HEK293T (cell line): ENCODE measurements around the gene LEAP2.

Experiments used
- CTCF ChIA-PET: fragments of 350-600 bp; formaldehyde crosslinking; extraction: SDS; loops from one replicate; lab custom pipeline; 2021; ENCODE audit warnings: antibody characterized with exemption, inconsistent platforms; lab: Yijun Ruan, JAX
- POLR2A ChIA-PET: fragments of 350-600 bp; formaldehyde crosslinking; extraction: SDS; loops from one replicate; lab custom pipeline; 2020; ENCODE audit warnings: antibody characterized with exemption, inconsistent platforms; lab: Yijun Ruan, JAX
- DNase-seq: peaks from one replicate; pipeline ENCODE4 v3.0.0; 2012; ENCODE audit warnings: mixed read lengths; ENCODE audit errors: extremely low spot score
- ARNT ChIP-seq: fragments of 450-650 bp; IDR thresholded peaks from 2 replicates; pipeline ENCODE4 v1.6.1; 2017; ENCODE audit warnings: mild to moderate bottlenecking
- BHLHE40 ChIP-seq: fragments of 450-650 bp; IDR thresholded peaks from 2 replicates; pipeline ENCODE4 v1.6.1; 2016; ENCODE audit warnings: mild to moderate bottlenecking, moderate library complexity, borderline replicate concordance
- CTBP1 ChIP-seq: fragments of 450-650 bp; IDR thresholded peaks from 2 replicates; pipeline ENCODE4 v1.6.1; 2016; ENCODE audit warnings: borderline replicate concordance
- ELF4 ChIP-seq: fragments of 450-650 bp; IDR thresholded peaks from 2 replicates; pipeline ENCODE4 v1.6.1; 2017; ENCODE audit warnings: antibody characterized with exemption
- FOXA1 ChIP-seq: fragments of 450-650 bp; IDR thresholded peaks from 2 replicates; pipeline ENCODE4 v1.6.1; 2016; ENCODE audit warnings: mild to moderate bottlenecking
- FOXK2 ChIP-seq: fragments of 450-650 bp; IDR thresholded peaks from 2 replicates; pipeline ENCODE4 v1.6.1; 2016; ENCODE audit warnings: mild to moderate bottlenecking
- FOXM1 ChIP-seq: fragments of 450-650 bp; IDR thresholded peaks from 2 replicates; pipeline ENCODE4 v1.6.1; 2017; ENCODE audit warnings: mild to moderate bottlenecking, borderline replicate concordance
- HDGF ChIP-seq: fragments of 450-650 bp; IDR thresholded peaks from 2 replicates; pipeline ENCODE4 v1.6.1; 2017; ENCODE audit warnings: antibody characterized with exemption, borderline replicate concordance
- L3MBTL2 ChIP-seq: fragments of 450-650 bp; conservative IDR thresholded peaks from 2 replicates; pipeline ENCODE4 v1.6.1; 2016; ENCODE audit warnings: mild to moderate bottlenecking
- LEF1 ChIP-seq: fragments of 450-650 bp; IDR thresholded peaks from 2 replicates; pipeline ENCODE4 v1.6.1; 2017; ENCODE audit warnings: mild to moderate bottlenecking, borderline replicate concordance
- NFRKB ChIP-seq: fragments of 450-650 bp; IDR thresholded peaks from 2 replicates; pipeline ENCODE4 v1.6.1; 2016; ENCODE audit warnings: mild to moderate bottlenecking, moderate library complexity
- SP1 ChIP-seq: fragments of 450-650 bp; IDR thresholded peaks from 2 replicates; pipeline ENCODE4 v1.6.1; 2017
- SUZ12 ChIP-seq: fragments of 450-650 bp; IDR thresholded peaks from 2 replicates; pipeline ENCODE4 v1.6.1; 2016; ENCODE audit warnings: mild to moderate bottlenecking
- TARDBP ChIP-seq: fragments of 450-650 bp; IDR thresholded peaks from 2 replicates; pipeline ENCODE4 v1.6.1; 2016
- ZNF384 ChIP-seq: fragments of 450-650 bp; IDR thresholded peaks from 2 replicates; pipeline ENCODE4 v1.6.1; 2016
- TF ChIP-seq, protein P1 (sequence below): fragments of 450-650 bp; IDR thresholded peaks from 2 replicates; pipeline ENCODE4 v1.6.1; 2016

LEAP2 gene

DNA sequence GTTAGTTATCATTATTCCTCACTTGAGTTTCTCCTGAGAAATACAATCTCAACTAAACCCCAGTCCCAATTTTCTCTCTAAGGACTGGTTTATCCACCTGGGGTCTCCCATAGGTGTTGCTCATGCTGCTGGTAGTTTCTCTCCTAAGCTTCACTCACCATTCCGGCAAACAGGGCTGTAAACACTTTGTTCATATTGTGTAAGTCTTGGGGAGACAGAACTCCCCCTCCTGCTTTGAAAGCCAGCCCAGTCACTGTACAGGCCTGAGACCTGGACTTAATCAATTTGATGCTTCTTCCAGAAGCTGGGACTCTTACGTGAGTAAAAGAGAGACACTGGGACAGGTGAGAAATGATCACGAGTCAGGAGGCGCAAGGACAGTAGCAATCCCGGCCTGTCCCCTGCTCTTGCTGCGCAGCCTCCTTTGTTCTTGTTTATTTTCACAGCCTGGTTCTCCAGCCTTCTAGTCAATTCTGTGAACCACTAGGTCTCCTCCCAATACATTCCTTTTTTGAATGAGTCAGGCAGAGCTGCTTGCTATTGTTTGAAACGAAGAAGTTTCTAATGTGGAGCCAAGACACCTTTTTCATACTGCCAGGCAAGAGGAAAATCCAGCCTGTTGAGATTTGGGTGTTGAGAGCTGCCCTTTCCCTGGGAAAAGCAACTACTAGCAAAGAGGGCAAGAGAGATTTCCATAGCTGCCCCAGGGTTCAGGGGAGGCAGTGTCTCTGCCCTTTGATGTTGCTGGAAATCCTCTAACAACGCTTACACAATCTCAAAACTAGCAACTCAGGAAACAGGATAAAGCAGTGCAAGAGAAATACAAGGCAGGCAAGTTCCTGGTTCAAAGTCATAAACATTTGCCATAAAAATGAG, 33.8 kb upstream of the LEAP2 start:
- DNase-seq, result no peak
- TF ChIP-seq ELF4, result no peak
- TF ChIP-seq TARDBP, result no peak
- TF ChIP-seq ZNF384, result no peak
- POLR2A ChIA-PET, result interaction anchor here (0.8 kb wide), 1 partner anchor 27 kb away, joined by 4 read pairs; the partner anchor contains the start of gene UQCRQ
- CTCF ChIA-PET, result interaction anchor here (0.6 to 0.9 kb wide), 2 partner anchors 19 to 71 kb away, joined by 3 read pairs; no protein-coding TSS in a partner anchor

- POLR2A ChIA-PET, result interaction anchor here (1.4 kb wide), 1 partner anchor 26 kb away, joined by 5 read pairs; the partner anchor contains the start of genes GDF9 and UQCRQ
- CTCF ChIA-PET, result no interaction called here
- TF ChIP-seq SUZ12 (no peak), SP1 (no peak), CTBP1 (no peak), FOXK2 (no peak), BHLHE40 (no peak), ELF4 (no peak), L3MBTL2 (no peak), ZNF384 (no peak), HDGF (no peak), NFRKB (no peak), ARNT (no peak), FOXM1 (no peak)
- TF ChIP-seq, protein P1, sequence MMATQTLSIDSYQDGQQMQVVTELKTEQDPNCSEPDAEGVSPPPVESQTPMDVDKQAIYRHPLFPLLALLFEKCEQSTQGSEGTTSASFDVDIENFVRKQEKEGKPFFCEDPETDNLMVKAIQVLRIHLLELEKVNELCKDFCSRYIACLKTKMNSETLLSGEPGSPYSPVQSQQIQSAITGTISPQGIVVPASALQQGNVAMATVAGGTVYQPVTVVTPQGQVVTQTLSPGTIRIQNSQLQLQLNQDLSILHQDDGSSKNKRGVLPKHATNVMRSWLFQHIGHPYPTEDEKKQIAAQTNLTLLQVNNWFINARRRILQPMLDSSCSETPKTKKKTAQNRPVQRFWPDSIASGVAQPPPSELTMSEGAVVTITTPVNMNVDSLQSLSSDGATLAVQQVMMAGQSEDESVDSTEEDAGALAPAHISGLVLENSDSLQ, result no peak
- DNase-seq, result no peak
These were observed 33.2 kb upstream of the LEAP2 start for GRCh38 chr5:132840313-132840712.

DNA sequence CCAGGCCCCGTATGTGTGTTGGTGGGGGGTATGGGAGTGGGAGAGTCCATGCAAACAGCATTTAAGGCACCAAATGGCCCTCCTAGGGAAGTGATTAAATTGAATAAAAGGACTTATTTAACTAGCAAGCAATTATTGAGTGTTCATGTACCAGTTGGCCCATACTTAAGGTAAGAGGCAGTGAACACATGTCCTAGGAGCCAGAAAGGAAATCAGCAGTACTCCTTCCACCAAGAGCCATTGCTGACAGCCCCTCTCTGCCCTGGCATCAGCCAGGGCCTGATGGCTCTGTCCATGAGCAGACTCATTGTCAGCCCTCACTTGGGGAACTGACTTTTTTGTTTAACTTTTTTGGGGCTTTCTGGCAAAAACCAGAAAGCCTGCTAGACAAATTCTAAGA, 32.6 kb upstream of the LEAP2 start:
- no peak for TF ChIP-seq ARNT
- TF ChIP-seq ZNF384, result no peak
- no peak for TF ChIP-seq ELF4
- no peak for TF ChIP-seq LEF1
- no peak for TF ChIP-seq FOXM1
- TF ChIP-seq L3MBTL2, result no peak
- no peak for TF ChIP-seq BHLHE40
- TF ChIP-seq TARDBP, result no peak
- TF ChIP-seq HDGF, result no peak
- TF ChIP-seq NFRKB, result no peak
- no peak for TF ChIP-seq FOXK2
- TF ChIP-seq SP1, result no peak
- no peak for TF ChIP-seq CTBP1
- TF ChIP-seq SUZ12, result no peak
- TF ChIP-seq, protein P1, result no peak
- TF ChIP-seq FOXA1, result no peak
- POLR2A ChIA-PET, result interaction anchor here (0.9 to 1.4 kb wide), 2 partner anchors 13 to 25 kb away, joined by 3 to 5 read pairs; partner anchors contain the start of genes GDF9 and UQCRQ
- CTCF ChIA-PET, result no interaction called here
- DNase-seq, result no peak

DNA sequence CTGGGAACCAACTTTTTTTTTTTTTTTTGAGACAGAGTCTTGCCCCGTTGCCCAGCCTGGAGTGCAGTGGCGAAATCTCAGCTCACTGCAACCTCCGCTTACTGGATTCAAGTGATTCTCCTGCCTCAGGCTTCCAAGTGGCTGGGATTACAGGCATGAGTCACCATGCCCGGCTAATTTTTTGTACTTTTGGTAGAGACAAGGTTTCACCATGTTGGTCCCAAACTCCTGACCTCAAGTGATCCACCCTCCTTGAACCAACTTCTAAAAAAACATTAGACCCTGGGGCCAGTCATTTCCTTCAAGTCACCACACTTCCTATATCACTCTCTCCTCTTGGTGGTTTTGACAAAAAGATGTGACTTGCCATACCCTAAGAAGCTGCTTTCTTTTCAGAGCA, 32.2 kb upstream of the LEAP2 start:
- TF ChIP-seq FOXM1, result no peak
- no peak for TF ChIP-seq BHLHE40
- no peak for TF ChIP-seq LEF1
- no peak for TF ChIP-seq ELF4
- TF ChIP-seq ARNT, result no peak
- TF ChIP-seq SUZ12, result no peak
- no peak for TF ChIP-seq HDGF
- CTCF ChIA-PET, result no interaction called here
- POLR2A ChIA-PET, result interaction anchor here (0.9 to 1.4 kb wide), 2 partner anchors 13 to 25 kb away, joined by 3 to 5 read pairs; partner anchors contain the start of genes GDF9 and UQCRQ
- DNase-seq, result no peak

DNA sequence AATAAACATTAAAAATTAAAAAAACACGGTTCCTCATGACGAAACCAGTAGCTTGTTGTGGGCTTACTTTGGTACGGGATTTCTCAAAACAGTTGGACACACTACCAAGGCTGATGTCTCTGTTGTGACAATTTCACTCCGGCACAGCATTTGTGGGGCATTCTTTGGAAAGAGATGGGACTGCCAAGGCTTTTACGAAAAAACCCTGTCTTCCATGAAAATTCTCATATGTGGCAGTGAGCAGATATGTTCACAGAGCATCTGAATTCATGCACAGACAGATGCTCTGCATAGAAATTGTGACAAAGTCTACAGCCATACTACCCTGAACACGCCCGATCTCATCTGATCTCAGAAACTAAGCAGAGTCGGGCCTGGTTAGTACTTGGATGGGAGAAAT, 25.2 kb upstream of the LEAP2 start:
- no peak for DNase-seq
- no peak for TF ChIP-seq HDGF
- no peak for TF ChIP-seq SP1
- TF ChIP-seq ELF4, result no peak
- ChIA-PET CTCF (no interaction called here), POLR2A (interaction anchor here (1.0 to 1.5 kb wide), 2 partner anchors 17 to 18 kb away, joined by 5 to 7 read pairs; partner anchors contain the start of genes GDF9 and UQCRQ)

GRCh38 chr5:132849347-132849746, 24.1 kb upstream of the LEAP2 start:
- TF ChIP-seq FOXA1 (no peak), BHLHE40 (no peak), ZNF384 (no peak), HDGF (no peak), ARNT (no peak), TARDBP (no peak), SUZ12 (no peak), ELF4 (no peak), LEF1 (no peak)
- POLR2A ChIA-PET, result interaction anchor here (1.0 to 1.5 kb wide), 2 partner anchors 17 to 18 kb away, joined by 5 to 7 read pairs; partner anchors contain the start of genes GDF9 and UQCRQ
- DNase-seq, result no peak
- CTCF ChIA-PET, result no interaction called here

DNA sequence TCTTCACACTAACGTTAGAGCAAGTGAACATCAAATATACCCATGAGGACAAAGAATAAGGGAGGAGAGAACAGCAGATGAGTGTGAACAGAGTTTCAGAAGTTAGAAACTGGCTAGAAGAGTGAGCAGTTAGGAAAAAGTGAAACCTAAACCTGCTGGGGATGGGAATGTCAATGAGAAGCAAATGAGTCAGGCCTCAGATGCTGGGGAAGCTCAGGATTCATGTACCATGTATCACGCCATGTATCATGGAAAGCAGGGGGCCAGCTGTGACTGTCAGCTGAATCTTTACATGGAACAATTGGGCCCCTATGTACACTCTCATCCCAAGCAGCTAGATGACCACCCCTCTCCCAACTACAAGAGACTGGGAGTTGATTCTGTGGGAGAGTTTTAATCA, 23.4 kb upstream of the LEAP2 start:
- no peak for TF ChIP-seq BHLHE40
- TF ChIP-seq L3MBTL2, result no peak
- DNase-seq, result no peak
- CTCF ChIA-PET, result no interaction called here
- POLR2A ChIA-PET, result interaction anchor here (1.5 kb wide), 1 partner anchor 16 kb away, joined by 7 read pairs; the partner anchor contains the start of genes GDF9 and UQCRQ
